ENCODE data around the gene ETV6. TPM values are rescaled to one million over a fixed set of nuclear protein-coding genes. Genes with fewer than 3 reads are reported as not detected.

ETV6 gene
- total and polyA plus RNA-seq, 2 of the 8 experiments (the other 6 are each of a cell fraction or from before 2014, with no cell fraction given) = 5.5 to 23.9 TPM

DNA sequence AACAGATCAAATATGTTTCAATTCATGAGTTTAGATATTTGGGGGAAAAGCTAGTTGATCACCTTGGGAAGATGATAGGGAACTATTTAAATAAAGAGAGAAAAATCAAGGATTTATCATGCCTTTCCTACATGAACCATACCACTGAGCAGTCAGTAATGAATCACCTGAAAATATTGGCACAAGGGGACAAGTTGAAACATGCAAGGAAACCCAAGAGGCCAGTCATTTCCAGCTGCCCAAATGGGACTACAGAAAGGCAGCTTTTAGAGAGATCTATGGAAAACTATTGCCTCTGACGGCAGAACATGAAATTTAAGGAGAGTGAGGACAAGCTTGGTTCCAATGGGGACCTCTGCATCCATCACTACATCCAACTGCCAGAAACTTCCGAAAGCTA lies 14.1 kb upstream of the ETV6 start:
- Histone ChIP-seq H2AK5ac (ENCODE audit: low read depth, low read length) (no peak overlapping the region), H3K23ac (ENCODE audit: insufficient read length) (no peak overlapping the region), H3K9ac (replicated peaks in 1 of 4; ENCODE audit: extremely low read depth in 1 of 4, low read depth in 3 of 4, low read length in 3 of 4) (no peak overlapping the region), H3K14ac (ENCODE audit: insufficient read length) (no peak overlapping the region), H3K4me1 (replicated peaks in 1 of 4; ENCODE audit: control insufficient read depth in 3 of 4, insufficient read depth in 4 of 4, low read length in 3 of 4) (no peaks in the 10 kb centered on the region), H3K9me3 (ENCODE audit: insufficient read depth in 2 of 2, low read depth in 1 of 2, low read length in 1 of 2) (peaks cover 16 to 22% of the 10 kb centered on the region in 2 experiments), H2BK120ac (replicated peaks; ENCODE audit: low read depth, low read length) (no peak overlapping the region), H2AFZ (ENCODE audit: low read length) (no peak overlapping the region), H2BK20ac (ENCODE audit: low read length) (no peak overlapping the region), H3K4me2 (ENCODE audit: insufficient read depth in 1 of 2, low read depth in 2 of 2, low read length in 2 of 2) (no peak overlapping the region), H3K27ac (ENCODE audit: low read depth, low read length) (no peak overlapping the region), H4K5ac (ENCODE audit: insufficient read length, low read depth, low read length) (no peak overlapping the region), H3K4me3 (ENCODE audit: extremely low read depth in 1 of 4, insufficient read depth in 2 of 4, low read depth in 3 of 4, low read length in 4 of 4) (no peak overlapping the region), H2BK15ac (ENCODE audit: low read length) (no peak overlapping the region), H3K4ac (replicated peaks; ENCODE audit: insufficient read length, low read depth, low read length) (no peak overlapping the region), H3K56ac (replicated peaks; ENCODE audit: insufficient read length, low read depth, low read length) (no peak overlapping the region), H4K91ac (replicated peaks; ENCODE audit: insufficient read length, low read length) (no peak overlapping the region), H4K8ac (ENCODE audit: extremely low read depth, insufficient read depth, low read length) (no peak overlapping the region), H3K23me2 (ENCODE audit: low read depth, low read length) (no peaks in the 10 kb centered on the region), H4K20me1 (replicated peaks in 1 of 2; ENCODE audit: control insufficient read depth in 1 of 2, insufficient read depth in 2 of 2, low read length in 2 of 2) (no peaks in the 10 kb centered on the region), H3K27me3 (replicated peaks in 1 of 4; ENCODE audit: control insufficient read depth in 3 of 4, extremely low read depth in 1 of 4, insufficient read depth in 3 of 4, low read length in 3 of 4) (no peaks in the 10 kb centered on the region), H3K79me1 (ENCODE audit: low read depth, low read length) (no peaks in the 10 kb centered on the region), H2BK12ac (ENCODE audit: low read depth, low read length) (no peak overlapping the region), H2BK5ac (ENCODE audit: low read depth, low read length) (no peak overlapping the region), H3K36me3 (ENCODE audit: control insufficient read depth in 2 of 4, insufficient read depth in 4 of 4, low read length in 3 of 4) (peaks cover 0 to 3% (median 0%) of the 10 kb centered on the region in 4 experiments; a peak in 2 of 8 replicates), H3K18ac (ENCODE audit: extremely low read depth, low read length) (no peak overlapping the region), H3K79me2 (ENCODE audit: control insufficient read depth in 1 of 2, insufficient read depth in 2 of 2, low read length in 2 of 2) (no peaks in the 10 kb centered on the region)
- peak in 1 of 2 experiments; percentile 22 for DNase-seq (ENCODE audit: low read depth in 1 of 2, low spot score in 2 of 2)
- FAIRE-seq = no peak
- CTCF ChIA-PET (ENCODE audit: partially characterized antibody) = interaction anchor here (0.9 to 1.8 kb wide), 4 partner anchors 54 to 401 kb away, joined by 3 to 4 read pairs (median 4); no protein-coding TSS in a partner anchor
- 96% methylated on average over 2 of the region's 2 CpGs; no CpG with 5 or more reads in 1 of the 2 experiments for WGBS, 2 experiments (ENCODE audit: extremely low coverage in 1 of 2, insufficient coverage in 1 of 2, insufficient read length in 1 of 2, insufficient replicate concordance in 2 of 2, low coverage in 1 of 2, low lambda C conversion rate in 2 of 2, missing lambda C conversion rate in 1 of 2)
- POLR2A ChIA-PET (ENCODE audit: partially characterized antibody) = interaction anchor here (1.0 to 1.2 kb wide), 2 partner anchors 9 to 25 kb away, joined by 3 read pairs; no protein-coding TSS in a partner anchor
- TF ChIP-seq GABPA (IDR thresholded peaks at IDR 0.05; ENCODE audit: borderline replicate concordance, insufficient read depth, low read length) (no peak), GTF2F1 (IDR thresholded peaks at IDR 0.05; ENCODE audit: borderline replicate concordance, low read depth, low read length) (no peak), SP4 (IDR thresholded peaks at IDR 0.05; ENCODE audit: low read length) (no peak), NRF1 (IDR thresholded peaks at IDR 0.05; ENCODE audit: low read depth, low read length) (no peak), EZH2 (IDR thresholded peaks at IDR 0.05; ENCODE audit: low read depth, low read length, severe bottlenecking) (no peak), BACH1 (IDR thresholded peaks at IDR 0.05; ENCODE audit: low read length) (no peak), JUN (IDR thresholded peaks at IDR 0.05; ENCODE audit: low read depth, low read length) (no peak), CEBPB (IDR thresholded peaks at IDR 0.05; ENCODE audit: low read depth, low read length) (no peak), MAFK (IDR thresholded peaks at IDR 0.05; ENCODE audit: low read depth, low read length) (no peak), CHD1 (IDR thresholded peaks at IDR 0.05; ENCODE audit: low read depth, low read length) (no peak)
- TF ChIP-seq, protein P1, sequence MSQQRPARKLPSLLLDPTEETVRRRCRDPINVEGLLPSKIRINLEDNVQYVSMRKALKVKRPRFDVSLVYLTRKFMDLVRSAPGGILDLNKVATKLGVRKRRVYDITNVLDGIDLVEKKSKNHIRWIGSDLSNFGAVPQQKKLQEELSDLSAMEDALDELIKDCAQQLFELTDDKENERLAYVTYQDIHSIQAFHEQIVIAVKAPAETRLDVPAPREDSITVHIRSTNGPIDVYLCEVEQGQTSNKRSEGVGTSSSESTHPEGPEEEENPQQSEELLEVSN (IDR thresholded peaks at IDR 0.05) = no peak
- TF ChIP-seq, protein P2, sequence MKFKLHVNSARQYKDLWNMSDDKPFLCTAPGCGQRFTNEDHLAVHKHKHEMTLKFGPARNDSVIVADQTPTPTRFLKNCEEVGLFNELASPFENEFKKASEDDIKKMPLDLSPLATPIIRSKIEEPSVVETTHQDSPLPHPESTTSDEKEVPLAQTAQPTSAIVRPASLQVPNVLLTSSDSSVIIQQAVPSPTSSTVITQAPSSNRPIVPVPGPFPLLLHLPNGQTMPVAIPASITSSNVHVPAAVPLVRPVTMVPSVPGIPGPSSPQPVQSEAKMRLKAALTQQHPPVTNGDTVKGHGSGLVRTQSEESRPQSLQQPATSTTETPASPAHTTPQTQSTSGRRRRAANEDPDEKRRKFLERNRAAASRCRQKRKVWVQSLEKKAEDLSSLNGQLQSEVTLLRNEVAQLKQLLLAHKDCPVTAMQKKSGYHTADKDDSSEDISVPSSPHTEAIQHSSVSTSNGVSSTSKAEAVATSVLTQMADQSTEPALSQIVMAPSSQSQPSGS (IDR thresholded peaks at IDR 0.05; ENCODE audit: low read length) = no peak

Measured in H1 (cell line).